Kidney epithelial cell (primary cell): ENCODE measurements around the gene RS1. TPM values are rescaled to one million over a fixed set of nuclear protein-coding genes. Genes with fewer than 3 reads are reported as not detected.

ENCODE experiments used
- DNase-seq: peaks from one replicate; pipeline ENCODE4 v3.0.0-alpha.2; 2010; ENCODE audit warnings: low read depth
- H3K27me3 ChIP-seq: 2 replicates; pipeline ENCODE4 v1.6.0; 2011; ENCODE audit warnings: low read length; ENCODE audit not compliant: control insufficient read depth, insufficient read depth
- H3K36me3 ChIP-seq: 2 replicates; pipeline ENCODE4 v1.5.1; 2011; ENCODE audit warnings: low read length; ENCODE audit not compliant: control insufficient read depth, insufficient read depth
- H3K4me3 ChIP-seq: 2 replicates; pipeline ENCODE4 v1.5.1; 2011; ENCODE audit warnings: low read depth, mild to moderate bottlenecking, control low read depth, low read length
- CTCF ChIP-seq: IDR thresholded peaks from 2 replicates; pipeline ENCODE4 v1.5.1; 2011; ENCODE audit warnings: mild to moderate bottlenecking, moderate library complexity, low read length, control low read depth, inconsistent platforms; ENCODE audit not compliant: insufficient read depth, poor library complexity, severe bottlenecking
- total RNA-seq: library from RNA; depleted of rRNA; stranded (reverse); fragments of >200 nt; gene quantifications from 2 replicates; pipeline ENCODE4 v1.2.3, GENCODE V29; 2015

Gene RS1
- total RNA-seq, 1 donor from 2014 or later, result not detected

DNA sequence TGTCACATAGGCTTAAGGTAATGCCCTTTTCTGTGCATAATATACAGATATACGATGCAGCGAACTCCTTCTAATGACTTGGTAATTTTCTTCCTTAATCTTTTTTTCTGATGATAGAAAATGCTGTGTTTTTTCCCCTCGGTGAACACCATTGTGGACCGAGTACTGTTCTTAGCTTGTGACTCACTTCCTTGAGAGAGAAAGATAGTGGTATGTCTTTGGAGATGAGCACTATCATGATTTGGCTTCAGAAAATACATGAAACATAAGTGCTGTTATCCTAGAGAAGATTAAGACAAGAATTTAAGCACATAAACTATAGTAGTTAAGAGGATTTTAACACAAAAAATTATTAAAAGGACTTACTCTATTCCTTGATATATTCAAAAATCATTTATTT, 63.9 kb downstream of the RS1 start:
- no peak for DNase-seq
- no peaks in the 10 kb centered on the region for H3K36me3 ChIP-seq
- no peak overlapping the region for H3K4me3 ChIP-seq
- TF ChIP-seq CTCF, result no peak
- no peaks in the 10 kb centered on the region for H3K27me3 ChIP-seq

GRCh38 chrX:18598413-18598812, 73.5 kb downstream of the RS1 start:
- peaks cover 1% of the 10 kb centered on the region for H3K36me3 ChIP-seq
- DNase-seq, result no peak
- no peak overlapping the region for H3K4me3 ChIP-seq
- no peak for TF ChIP-seq CTCF
- no peaks in the 10 kb centered on the region for H3K27me3 ChIP-seq

- DNase-seq, result no peak
- Histone ChIP-seq H3K27me3 (no peaks in the 10 kb centered on the region), H3K36me3 (no peaks in the 10 kb centered on the region), H3K4me3 (no peak overlapping the region)
- TF ChIP-seq CTCF, result no peak
These were observed 75.8 kb downstream of the RS1 start for GRCh38 chrX:18596096-18596495.

- TF ChIP-seq CTCF, result no peak
- no peak overlapping the region for H3K4me3 ChIP-seq
- no peaks in the 10 kb centered on the region for H3K27me3 ChIP-seq
- DNase-seq, result no peak
- no peaks in the 10 kb centered on the region for H3K36me3 ChIP-seq
These were observed 77.8 kb downstream of the RS1 start for GRCh38 chrX:18594079-18594478.

DNA sequence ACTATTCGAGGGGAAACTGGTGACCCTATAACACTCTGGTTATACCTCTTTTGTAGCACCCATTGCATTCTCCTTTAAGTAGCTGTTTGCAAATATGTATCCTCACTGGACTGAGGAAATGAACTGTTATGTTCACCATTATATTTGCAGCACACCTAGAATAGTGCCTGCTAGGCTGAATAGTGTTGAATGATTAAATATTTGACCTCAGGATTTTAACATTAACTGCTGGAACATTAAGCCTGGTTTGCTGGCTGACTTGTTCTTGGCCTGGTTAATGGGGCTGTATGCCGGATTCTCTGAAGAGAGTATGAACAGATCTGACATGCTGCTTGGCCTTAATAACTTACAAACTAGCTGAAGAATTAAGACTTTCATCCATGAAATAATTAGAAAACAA, 80.1 kb downstream of the RS1 start:
- DNase-seq, result no peak
- Histone ChIP-seq H3K4me3 (no peak overlapping the region), H3K36me3 (no peaks in the 10 kb centered on the region), H3K27me3 (no peaks in the 10 kb centered on the region)
- TF ChIP-seq CTCF, result no peak

Other genes starting within 250 kb of the RS1 start
- 6.9 and 8.6 TPM in 2 replicates for gene CDKL5, start 246.5 kb downstream of the RS1 start, total RNA-seq
- gene PPEF1, start 35.5 kb upstream of the RS1 start, total RNA-seq, result 0.14 TPM in 1 of 2 replicates, not detected in the other